SK-N-SH treated with all-trans-retinoic acid at 6 μM for 48 hours (cell line): ENCODE data around the gene PRPF40B.

Experiments used
- ATAC-seq: fragments of 200-7000 bp; cut with Tn5 transposase; 3 replicates; pipeline ENCODE4 v1.9.1; 2020; ENCODE audit warnings: mild to moderate bottlenecking, moderate library complexity
- ARNTL ChIP-seq: fragments of 450-650 bp; formaldehyde crosslinking; IDR thresholded peaks from 2 replicates; pipeline ENCODE4 v1.5.0; 2020; ENCODE audit warnings: low read depth, mild to moderate bottlenecking, moderate library complexity, borderline replicate concordance
- BACH2 ChIP-seq: fragments of 250-450 bp; sonication (Bioruptor Pico); IDR thresholded peaks from 2 replicates; pipeline ENCODE4 v1.9.0; 2021; ENCODE audit warnings: mild to moderate bottlenecking, borderline replicate concordance
- CSDC2 ChIP-seq: fragments of 250-450 bp; sonication (Bioruptor Pico); IDR thresholded peaks from 2 replicates; pipeline ENCODE4 v1.5.0; 2020; ENCODE audit warnings: mild to moderate bottlenecking, moderate library complexity
- GLIS3 ChIP-seq: fragments of 250-450 bp; sonication (Bioruptor Pico); IDR thresholded peaks from 2 replicates; pipeline ENCODE4 v1.5.0; 2020; ENCODE audit warnings: mild to moderate bottlenecking, moderate library complexity
- OSR1 ChIP-seq: fragments of 250-450 bp; sonication (Bioruptor Pico); IDR thresholded peaks from 2 replicates; pipeline ENCODE4 v1.8.0; 2022; ENCODE audit warnings: moderate library complexity, mild to moderate bottlenecking, inconsistent platforms
- SNAI2 ChIP-seq: fragments of 250-450 bp; sonication (Bioruptor Pico); IDR thresholded peaks from 2 replicates; pipeline ENCODE4 v1.5.0; 2020; ENCODE audit warnings: mild to moderate bottlenecking, moderate library complexity
- TOX ChIP-seq: fragments of 250-450 bp; sonication (Bioruptor Pico); IDR thresholded peaks from 2 replicates; pipeline ENCODE4 v1.8.0; 2021; ENCODE audit warnings: mild to moderate bottlenecking, moderate library complexity, borderline replicate concordance
- ZC3H10 ChIP-seq: fragments of 250-450 bp; sonication (Bioruptor Pico); IDR thresholded peaks from 2 replicates; pipeline ENCODE4 v1.5.1; 2021; ENCODE audit warnings: mild to moderate bottlenecking, moderate library complexity
- ZFP30 ChIP-seq: fragments of 450-650 bp; formaldehyde crosslinking; IDR thresholded peaks from 2 replicates; pipeline ENCODE4 v1.5.0; 2022; ENCODE audit warnings: mild to moderate bottlenecking, moderate library complexity
- ZNF70 ChIP-seq: fragments of 450-650 bp; formaldehyde crosslinking; IDR thresholded peaks from 2 replicates; pipeline ENCODE4 v1.5.0; 2020; ENCODE audit warnings: mild to moderate bottlenecking, moderate library complexity
- ZNF8 ChIP-seq: fragments of 450-650 bp; formaldehyde crosslinking; IDR thresholded peaks from 2 replicates; pipeline ENCODE4 v1.5.0; 2020; ENCODE audit warnings: mild to moderate bottlenecking, moderate library complexity
- TF ChIP-seq, protein P1 (sequence below): fragments of 250-450 bp; sonication (Bioruptor Pico); IDR thresholded peaks from 2 replicates; pipeline ENCODE4 v1.5.1; 2020; ENCODE audit warnings: low read depth, mild to moderate bottlenecking, moderate library complexity
- TF ChIP-seq, protein P2 (sequence below): fragments of 250-450 bp; sonication (Bioruptor Pico); IDR thresholded peaks from 2 replicates; pipeline ENCODE4 v1.5.1; 2021; ENCODE audit warnings: mild to moderate bottlenecking, moderate library complexity
- TF ChIP-seq, protein P3 (sequence below): fragments of 250-450 bp; sonication (Bioruptor Pico); IDR thresholded peaks from 2 replicates; pipeline ENCODE4 v1.8.0; 2020; ENCODE audit warnings: mild to moderate bottlenecking, moderate library complexity, borderline replicate concordance
- TF ChIP-seq, protein P4 (sequence below): fragments of 250-450 bp; sonication (Bioruptor Pico); IDR thresholded peaks from 2 replicates; pipeline ENCODE4 v1.5.0; 2020; ENCODE audit warnings: mild to moderate bottlenecking, moderate library complexity

Gene PRPF40B

DNA sequence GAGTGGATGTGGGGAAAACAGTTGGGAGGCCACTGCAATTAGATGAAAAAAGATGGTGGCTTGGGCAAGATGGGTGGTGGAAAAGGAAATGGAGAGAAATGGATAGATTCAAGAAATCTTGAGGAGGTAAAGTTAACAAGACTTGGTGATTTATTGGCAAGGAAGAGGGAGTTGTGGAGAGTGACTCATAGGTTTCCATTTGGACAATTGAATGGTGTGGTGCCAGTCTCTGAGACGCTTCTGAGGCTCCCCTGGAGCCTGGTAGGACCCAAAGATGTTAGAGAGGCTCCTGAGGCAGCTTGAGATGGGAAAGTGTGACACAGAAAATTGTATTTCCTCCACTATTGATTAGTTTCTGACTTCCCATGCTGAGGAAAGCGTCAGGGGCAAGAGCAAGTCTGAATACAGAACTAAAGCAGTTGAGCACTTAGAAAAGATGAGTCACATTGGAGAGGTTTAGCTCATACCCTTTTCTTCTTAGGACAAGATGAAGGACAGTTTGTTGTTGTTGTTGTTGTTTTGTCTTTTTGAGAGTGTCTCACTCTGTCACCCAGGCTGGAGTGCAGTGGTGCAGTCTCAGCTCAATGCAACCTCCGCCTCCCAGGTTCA lies 4.5 kb downstream of the PRPF40B start (continued):
- TF ChIP-seq, protein P1, sequence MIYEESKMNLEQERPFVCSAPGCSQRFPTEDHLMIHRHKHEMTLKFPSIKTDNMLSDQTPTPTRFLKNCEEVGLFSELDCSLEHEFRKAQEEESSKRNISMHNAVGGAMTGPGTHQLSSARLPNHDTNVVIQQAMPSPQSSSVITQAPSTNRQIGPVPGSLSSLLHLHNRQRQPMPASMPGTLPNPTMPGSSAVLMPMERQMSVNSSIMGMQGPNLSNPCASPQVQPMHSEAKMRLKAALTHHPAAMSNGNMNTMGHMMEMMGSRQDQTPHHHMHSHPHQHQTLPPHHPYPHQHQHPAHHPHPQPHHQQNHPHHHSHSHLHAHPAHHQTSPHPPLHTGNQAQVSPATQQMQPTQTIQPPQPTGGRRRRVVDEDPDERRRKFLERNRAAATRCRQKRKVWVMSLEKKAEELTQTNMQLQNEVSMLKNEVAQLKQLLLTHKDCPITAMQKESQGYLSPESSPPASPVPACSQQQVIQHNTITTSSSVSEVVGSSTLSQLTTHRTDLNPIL (CRISPR knock-in tag): no peak
- TF ChIP-seq, protein P2, sequence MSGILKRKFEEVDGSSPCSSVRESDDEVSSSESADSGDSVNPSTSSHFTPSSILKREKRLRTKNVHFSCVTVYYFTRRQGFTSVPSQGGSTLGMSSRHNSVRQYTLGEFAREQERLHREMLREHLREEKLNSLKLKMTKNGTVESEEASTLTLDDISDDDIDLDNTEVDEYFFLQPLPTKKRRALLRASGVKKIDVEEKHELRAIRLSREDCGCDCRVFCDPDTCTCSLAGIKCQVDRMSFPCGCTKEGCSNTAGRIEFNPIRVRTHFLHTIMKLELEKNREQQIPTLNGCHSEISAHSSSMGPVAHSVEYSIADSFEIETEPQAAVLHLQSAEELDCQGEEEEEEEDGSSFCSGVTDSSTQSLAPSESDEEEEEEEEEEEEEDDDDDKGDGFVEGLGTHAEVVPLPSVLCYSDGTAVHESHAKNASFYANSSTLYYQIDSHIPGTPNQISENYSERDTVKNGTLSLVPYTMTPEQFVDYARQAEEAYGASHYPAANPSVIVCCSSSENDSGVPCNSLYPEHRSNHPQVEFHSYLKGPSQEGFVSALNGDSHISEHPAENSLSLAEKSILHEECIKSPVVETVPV (CRISPR knock-in tag): no peak
- no peak for TF ChIP-seq GLIS3
- no peak for TF ChIP-seq ARNTL (CRISPR knock-in tag)

DNA sequence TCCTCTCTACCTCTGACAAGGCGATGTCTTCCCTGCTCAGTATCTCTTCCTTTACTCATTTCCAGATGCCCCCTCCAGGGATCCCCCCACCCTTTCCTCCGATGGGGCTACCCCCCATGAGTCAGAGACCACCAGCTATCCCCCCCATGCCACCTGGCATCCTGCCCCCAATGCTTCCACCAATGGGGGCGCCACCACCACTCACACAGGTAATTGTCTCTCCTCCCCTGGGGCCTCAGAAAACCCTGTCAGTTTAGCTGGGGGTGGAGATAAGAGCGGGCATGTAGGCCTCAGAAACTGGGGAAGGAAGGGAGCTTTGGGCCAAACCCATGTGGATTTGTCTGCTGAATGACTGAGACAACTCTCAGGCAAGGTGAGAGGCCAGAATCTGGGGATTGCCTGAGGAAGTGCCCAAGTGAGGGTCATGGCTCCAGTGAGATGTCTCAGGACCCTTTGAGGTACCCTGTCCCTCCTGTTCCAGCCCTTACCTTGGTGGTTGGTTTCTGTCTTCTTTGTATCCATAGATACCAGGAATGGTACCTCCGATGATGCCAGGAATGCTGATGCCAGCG lies 8.1 kb downstream of the PRPF40B start:
- no peak for TF ChIP-seq GLIS3
- no peak for TF ChIP-seq ZNF8
- TF ChIP-seq TOX (CRISPR knock-in tag): no peak
- TF ChIP-seq, protein P1 (CRISPR knock-in tag): no peak
- no peak for TF ChIP-seq SNAI2 (CRISPR knock-in tag)
- TF ChIP-seq ARNTL (CRISPR knock-in tag): no peak
- TF ChIP-seq, protein P2 (CRISPR knock-in tag): no peak
- no peak for TF ChIP-seq ZNF70
- no peak for TF ChIP-seq BACH2 (CRISPR knock-in tag)
- no peak for TF ChIP-seq OSR1 (CRISPR knock-in tag)
- TF ChIP-seq ZC3H10: no peak
- TF ChIP-seq ZFP30 (CRISPR knock-in tag): no peak
- TF ChIP-seq CSDC2 (CRISPR knock-in tag): no peak
- TF ChIP-seq, all 23 proteins: peak for 0
- ATAC-seq: no peak

DNA sequence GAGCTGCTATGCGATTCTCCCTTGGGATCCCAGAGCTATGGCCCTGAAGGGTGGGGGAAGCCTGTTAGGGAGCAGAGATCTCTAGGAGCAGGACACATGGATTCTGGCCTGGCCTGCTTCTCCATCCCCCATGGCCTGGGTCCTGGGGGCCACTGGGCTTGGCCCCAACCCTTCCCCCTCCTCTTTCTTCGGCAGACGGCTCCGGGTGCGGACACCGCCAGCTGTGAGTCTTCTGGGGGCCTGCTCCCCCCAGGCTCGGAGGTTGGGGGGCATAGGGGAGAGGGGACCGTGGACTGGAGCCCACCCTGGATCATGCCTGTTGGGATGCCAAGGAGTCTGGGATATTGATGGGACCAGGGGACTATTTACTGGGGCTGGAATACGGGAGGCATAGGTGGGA lies 9.0 kb downstream of the PRPF40B start:
- ATAC-seq: no peak
- TF ChIP-seq SNAI2 (CRISPR knock-in tag): no peak
- TF ChIP-seq, protein P3, sequence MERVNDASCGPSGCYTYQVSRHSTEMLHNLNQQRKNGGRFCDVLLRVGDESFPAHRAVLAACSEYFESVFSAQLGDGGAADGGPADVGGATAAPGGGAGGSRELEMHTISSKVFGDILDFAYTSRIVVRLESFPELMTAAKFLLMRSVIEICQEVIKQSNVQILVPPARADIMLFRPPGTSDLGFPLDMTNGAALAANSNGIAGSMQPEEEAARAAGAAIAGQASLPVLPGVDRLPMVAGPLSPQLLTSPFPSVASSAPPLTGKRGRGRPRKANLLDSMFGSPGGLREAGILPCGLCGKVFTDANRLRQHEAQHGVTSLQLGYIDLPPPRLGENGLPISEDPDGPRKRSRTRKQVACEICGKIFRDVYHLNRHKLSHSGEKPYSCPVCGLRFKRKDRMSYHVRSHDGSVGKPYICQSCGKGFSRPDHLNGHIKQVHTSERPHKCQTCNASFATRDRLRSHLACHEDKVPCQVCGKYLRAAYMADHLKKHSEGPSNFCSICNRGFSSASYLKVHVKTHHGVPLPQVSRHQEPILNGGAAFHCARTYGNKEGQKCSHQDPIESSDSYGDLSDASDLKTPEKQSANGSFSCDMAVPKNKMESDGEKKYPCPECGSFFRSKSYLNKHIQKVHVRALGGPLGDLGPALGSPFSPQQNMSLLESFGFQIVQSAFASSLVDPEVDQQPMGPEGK (CRISPR knock-in tag): no peak
- TF ChIP-seq TOX (CRISPR knock-in tag): no peak
- TF ChIP-seq, protein P4, sequence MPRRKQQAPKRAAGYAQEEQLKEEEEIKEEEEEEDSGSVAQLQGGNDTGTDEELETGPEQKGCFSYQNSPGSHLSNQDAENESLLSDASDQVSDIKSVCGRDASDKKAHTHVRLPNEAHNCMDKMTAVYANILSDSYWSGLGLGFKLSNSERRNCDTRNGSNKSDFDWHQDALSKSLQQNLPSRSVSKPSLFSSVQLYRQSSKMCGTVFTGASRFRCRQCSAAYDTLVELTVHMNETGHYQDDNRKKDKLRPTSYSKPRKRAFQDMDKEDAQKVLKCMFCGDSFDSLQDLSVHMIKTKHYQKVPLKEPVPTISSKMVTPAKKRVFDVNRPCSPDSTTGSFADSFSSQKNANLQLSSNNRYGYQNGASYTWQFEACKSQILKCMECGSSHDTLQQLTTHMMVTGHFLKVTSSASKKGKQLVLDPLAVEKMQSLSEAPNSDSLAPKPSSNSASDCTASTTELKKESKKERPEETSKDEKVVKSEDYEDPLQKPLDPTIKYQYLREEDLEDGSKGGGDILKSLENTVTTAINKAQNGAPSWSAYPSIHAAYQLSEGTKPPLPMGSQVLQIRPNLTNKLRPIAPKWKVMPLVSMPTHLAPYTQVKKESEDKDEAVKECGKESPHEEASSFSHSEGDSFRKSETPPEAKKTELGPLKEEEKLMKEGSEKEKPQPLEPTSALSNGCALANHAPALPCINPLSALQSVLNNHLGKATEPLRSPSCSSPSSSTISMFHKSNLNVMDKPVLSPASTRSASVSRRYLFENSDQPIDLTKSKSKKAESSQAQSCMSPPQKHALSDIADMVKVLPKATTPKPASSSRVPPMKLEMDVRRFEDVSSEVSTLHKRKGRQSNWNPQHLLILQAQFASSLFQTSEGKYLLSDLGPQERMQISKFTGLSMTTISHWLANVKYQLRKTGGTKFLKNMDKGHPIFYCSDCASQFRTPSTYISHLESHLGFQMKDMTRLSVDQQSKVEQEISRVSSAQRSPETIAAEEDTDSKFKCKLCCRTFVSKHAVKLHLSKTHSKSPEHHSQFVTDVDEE: no peak
